ENCODE measurements around the gene C3orf85.

Gene C3orf85

DNA sequence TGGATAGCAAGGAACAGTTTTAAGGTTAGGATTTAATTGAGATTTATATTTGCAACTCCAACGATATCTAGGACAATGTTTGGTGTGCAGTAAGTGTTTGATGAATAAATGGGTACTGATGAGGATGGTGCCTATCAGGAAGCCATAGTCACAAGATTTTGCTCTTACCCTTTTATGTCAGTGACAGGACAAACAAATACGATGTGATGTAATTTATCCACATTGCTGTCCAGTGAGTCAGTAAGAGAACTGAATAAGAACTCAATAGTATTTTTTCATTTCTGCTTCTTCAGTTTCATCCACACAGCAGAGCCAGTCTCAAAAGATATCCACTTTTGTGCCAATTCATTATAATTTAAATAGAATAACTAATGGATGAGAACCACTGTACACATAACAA lies 18.5 kb downstream of the C3orf85 start:
- no peak for DNase-seq

- no peak for DNase-seq
Observed at GRCh38 chr3:109155828-109156227, 19.3 kb downstream of the C3orf85 start.

GRCh38 chr3:109161487-109162123 lies 25.1 kb downstream of the C3orf85 start:
- DNase-seq, result no peak

DNA sequence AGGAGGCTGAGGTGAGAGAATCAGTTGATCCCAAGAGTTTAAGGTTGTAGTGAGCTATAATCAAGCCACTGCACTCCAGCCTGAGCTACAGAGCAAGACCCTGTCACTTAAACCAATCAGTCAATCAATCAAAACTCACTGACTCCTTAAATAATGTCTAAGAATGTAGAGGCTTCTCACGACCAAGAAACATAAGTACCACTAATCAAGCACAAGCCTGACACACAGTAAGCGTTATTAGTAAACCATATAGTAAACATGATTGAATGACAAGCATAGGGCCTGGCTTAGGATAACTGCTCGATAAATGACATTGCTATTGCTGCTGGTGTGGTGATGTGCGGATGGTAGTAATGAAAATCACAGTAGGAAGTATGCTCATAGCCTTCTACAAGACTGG lies 29.4 kb downstream of the C3orf85 start:
- DNase-seq, result no peak

DNA sequence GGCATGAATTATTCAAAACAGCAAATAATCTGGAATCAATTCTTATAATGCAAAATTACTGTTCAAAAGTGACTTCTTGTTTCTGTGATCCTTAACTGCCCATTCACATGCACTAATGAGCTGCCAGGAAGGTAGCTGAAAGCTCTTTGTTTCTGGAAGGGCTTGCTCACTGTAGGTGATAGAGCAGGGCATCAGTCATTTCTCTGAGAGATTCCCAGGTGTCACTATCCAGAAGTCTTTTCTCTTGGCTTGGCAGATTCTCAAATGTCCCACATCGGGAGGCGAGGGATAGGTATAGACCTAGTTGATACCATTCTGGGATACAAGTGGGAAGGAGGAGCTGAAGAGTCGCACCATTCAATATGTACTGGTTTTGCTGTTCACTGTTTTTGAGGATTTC lies 35.0 kb downstream of the C3orf85 start:
- no peak for DNase-seq

- DNase-seq, result no peak
Observed at GRCh38 chr3:109175411-109175810, 38.9 kb downstream of the C3orf85 start.

GRCh38 chr3:109176726-109177125 lies 40.2 kb downstream of the C3orf85 start:
- DNase-seq, result no peak

DNA sequence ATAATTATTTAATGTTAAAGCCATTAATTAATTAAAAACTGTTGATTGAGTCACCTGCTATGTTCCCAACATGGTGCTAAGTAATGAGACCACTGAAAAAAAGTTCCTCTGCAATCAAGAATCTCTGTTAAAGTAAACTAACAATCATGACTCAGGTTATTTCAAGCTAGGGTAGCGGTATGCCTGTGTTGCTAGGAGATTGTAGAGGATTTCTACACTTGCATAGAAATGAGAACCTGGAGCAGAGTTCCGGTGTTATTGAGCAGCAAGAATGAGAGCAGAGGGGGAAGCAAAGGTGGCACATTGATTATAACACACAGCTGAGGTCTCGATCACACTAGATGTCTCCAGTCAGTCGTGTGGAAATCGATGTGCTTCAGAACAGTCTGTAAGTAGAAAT lies 41.4 kb downstream of the C3orf85 start:
- no peak for DNase-seq

- DNase-seq, result no peak
Observed at GRCh38 chr3:109178708-109179107, 42.2 kb downstream of the C3orf85 start.

- DNase-seq, result no peak
Observed at GRCh38 chr3:109184726-109185125, 48.2 kb downstream of the C3orf85 start.

- DNase-seq, result no peak
Observed at GRCh38 chr3:109187390-109187789, 50.9 kb downstream of the C3orf85 start.

GRCh38 chr3:109188741-109189140 lies 52.2 kb downstream of the C3orf85 start:
- DNase-seq, result no peak

GRCh38 chr3:109191421-109191820 lies 54.9 kb downstream of the C3orf85 start:
- DNase-seq, result no peak

DNA sequence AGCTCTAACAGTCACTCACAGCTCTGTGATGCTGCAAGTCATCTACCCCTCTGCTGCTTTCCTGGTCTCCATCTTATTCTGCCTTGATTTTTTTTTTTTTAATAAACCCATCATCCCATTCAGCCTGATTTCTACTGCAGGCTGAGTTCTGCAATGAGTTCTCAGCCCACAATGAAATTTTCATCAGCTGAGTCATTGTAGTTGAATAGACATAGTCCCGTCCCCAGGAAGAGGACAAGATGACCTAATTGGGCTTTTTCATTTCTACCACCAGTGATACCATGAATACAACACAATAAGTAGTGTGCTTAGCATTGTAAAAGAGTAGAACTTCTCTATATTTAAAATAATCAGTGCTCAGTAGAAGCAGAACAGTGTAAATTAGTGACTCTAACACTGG lies 59.3 kb downstream of the C3orf85 start:
- no peak for DNase-seq

Data from CD4-positive, alpha-beta T cell treated with Interleukin-10 for 1 hour (primary cell).